GM23338 (cell line): Measurements from ENCODE around the gene GOSR1. TPM values are rescaled to one million over a fixed set of nuclear protein-coding genes. Genes with fewer than 3 reads are reported as not detected.

Experiments
- ATAC-seq: fragments of 200-7000 bp; cut with Tn5 transposase; 3 replicates; pipeline ENCODE4 v1.9.1; 2020
- DNase-seq: peaks from one replicate; pipeline ENCODE4 v3.0.0-alpha.2; 2015; ENCODE audit warnings: low spot score
- H2AFZ ChIP-seq: fragments of 200-600 bp; sonication (generic); 2 replicates; pipeline ENCODE4 v1.8.0; 2016; ENCODE audit warnings: antibody characterized with exemption, mild to moderate bottlenecking, moderate library complexity
- H3F3A ChIP-seq: fragments of 200-600 bp; sonication (generic); replicated peaks from 2 replicates; pipeline ENCODE4 v1.8.0; 2017; ENCODE audit warnings: antibody characterized with exemption, mixed run types, low read depth
- H3K27ac ChIP-seq: fragments of 200-600 bp; sonication (generic); 2 replicates; pipeline ENCODE4 v1.6.1; 2016; ENCODE audit warnings: low read depth
- H3K27me3 ChIP-seq: fragments of 200-600 bp; sonication (generic); 2 replicates; pipeline ENCODE4 v1.8.0; 2016; ENCODE audit warnings: mild to moderate bottlenecking, mixed run types, moderate library complexity; ENCODE audit not compliant: insufficient read depth
- H3K36me3 ChIP-seq: fragments of 200-600 bp; sonication (generic); 2 replicates; pipeline ENCODE4 v1.8.0; 2016; ENCODE audit warnings: mild to moderate bottlenecking; ENCODE audit not compliant: insufficient read depth
- H3K4me1 ChIP-seq: fragments of 200-600 bp; sonication (generic); 2 replicates; pipeline ENCODE4 v1.8.0; 2016; ENCODE audit warnings: mild to moderate bottlenecking, moderate library complexity; ENCODE audit not compliant: insufficient read depth
- H3K4me2 ChIP-seq: fragments of 200-600 bp; sonication (generic); 2 replicates; pipeline ENCODE4 v1.7.1; 2017; ENCODE audit warnings: mixed run types
- H3K4me3 ChIP-seq: fragments of 200-600 bp; sonication (generic); 2 replicates; pipeline ENCODE4 v1.6.1; 2016; ENCODE audit warnings: mixed run types
- H3K79me2 ChIP-seq: fragments of 200-600 bp; sonication (generic); replicated peaks from 2 replicates; pipeline ENCODE4 v1.8.0; 2017; ENCODE audit warnings: mild to moderate bottlenecking; ENCODE audit not compliant: insufficient read depth
- H3K9me2 ChIP-seq: fragments of 200-600 bp; sonication (generic); 2 replicates; pipeline ENCODE4 v1.8.0; 2017; ENCODE audit not compliant: insufficient read depth
- H4K20me1 ChIP-seq: fragments of 200-600 bp; sonication (generic); replicated peaks from 2 replicates; pipeline ENCODE4 v1.8.0; 2017; ENCODE audit warnings: mild to moderate bottlenecking; ENCODE audit not compliant: insufficient read depth
- H3K27ac Mint-ChIP-seq: 2 replicates; pipeline ENCODE4 v1.8.0; 2020; ENCODE audit warnings: inconsistent platforms, mild to moderate bottlenecking, moderate library complexity, mixed read lengths
- H3K27me3 Mint-ChIP-seq: 3 replicates; pipeline ENCODE4 v1.8.0; 2022; ENCODE audit warnings: low read depth, mild to moderate bottlenecking, moderate library complexity, mixed read lengths, inconsistent platforms; ENCODE audit not compliant: insufficient read depth, poor library complexity
- H3K36me3 Mint-ChIP-seq: 3 replicates; pipeline ENCODE4 v1.8.0; 2021; ENCODE audit warnings: low read depth, mild to moderate bottlenecking, inconsistent platforms, moderate library complexity, mixed read lengths
- H3K4me1 Mint-ChIP-seq: 3 replicates; pipeline ENCODE4 v1.8.0; 2020; ENCODE audit warnings: mild to moderate bottlenecking, inconsistent platforms, mixed read lengths
- H3K4me3 Mint-ChIP-seq: 3 replicates; pipeline ENCODE4 v1.8.0; 2021; ENCODE audit warnings: moderate library complexity, mild to moderate bottlenecking, inconsistent platforms, mixed read lengths
- H3K9me3 Mint-ChIP-seq: 3 replicates; pipeline ENCODE4 v1.8.0; 2020; ENCODE audit warnings: moderate library complexity, mild to moderate bottlenecking, inconsistent platforms, mixed read lengths
- CREB1 ChIP-seq: fragments of 250-450 bp; sonication (Bioruptor Pico); IDR thresholded peaks from 2 replicates; pipeline ENCODE4 v1.5.0; 2020; ENCODE audit warnings: low read depth, mild to moderate bottlenecking, moderate library complexity
- CTCF ChIP-seq, 2 experiments: fragments of 200-600 bp in 1 of 2; sonication (generic) in 1 of 2; conservative IDR thresholded peaks; 2 replicates each; pipeline versions ENCODE4 v1.5.1 to v1.6.1; 2016 to 2017; ENCODE audit warnings: antibody characterized with exemption in 2 of 2, low read depth in 2 of 2, mild to moderate bottlenecking in 2 of 2, moderate library complexity in 1 of 2
- ETS1 ChIP-seq: IDR thresholded peaks from 2 replicates; pipeline ENCODE4 v1.6.1; 2016; ENCODE audit warnings: antibody characterized with exemption
- EZH2 ChIP-seq: fragments of 200-600 bp; sonication (generic); IDR thresholded peaks from one replicate; pipeline ENCODE4 v1.8.0; 2017; ENCODE audit warnings: antibody characterized with exemption, mild to moderate bottlenecking, low read depth; ENCODE audit not compliant: unreplicated experiment
- EZH2phosphoT487 ChIP-seq: fragments of 200-600 bp; sonication (generic); IDR thresholded peaks from one replicate; pipeline ENCODE4 v1.8.1; 2018; ENCODE audit warnings: antibody characterized with exemption; ENCODE audit not compliant: unreplicated experiment
- JUNB ChIP-seq: IDR thresholded peaks from one replicate; pipeline ENCODE4 v1.6.1; 2016; ENCODE audit warnings: antibody characterized with exemption; ENCODE audit not compliant: unreplicated experiment
- NANOG ChIP-seq: IDR thresholded peaks from 2 replicates; pipeline ENCODE4 v1.6.1; 2016; ENCODE audit warnings: antibody characterized with exemption, borderline replicate concordance
- POLR2AphosphoS5 ChIP-seq: IDR thresholded peaks from 2 replicates; pipeline ENCODE4 v1.6.1; 2016; ENCODE audit warnings: antibody characterized with exemption, low read depth
- REST ChIP-seq: IDR thresholded peaks from one replicate; pipeline ENCODE4 v1.6.1; 2018; ENCODE audit warnings: antibody characterized with exemption; ENCODE audit not compliant: unreplicated experiment
- STAT1 ChIP-seq: IDR thresholded peaks from one replicate; pipeline ENCODE4 v1.6.1; 2016; ENCODE audit warnings: antibody characterized with exemption; ENCODE audit not compliant: unreplicated experiment
- ZNF114 ChIP-seq: fragments of 250-450 bp; sonication (Bioruptor Pico); IDR thresholded peaks from 2 replicates; pipeline ENCODE4 v1.5.0; 2020; ENCODE audit warnings: mild to moderate bottlenecking, moderate library complexity
- ZNF331 ChIP-seq: fragments of 250-450 bp; sonication (Bioruptor Pico); IDR thresholded peaks from 2 replicates; pipeline ENCODE4 v1.5.0; 2020; ENCODE audit warnings: low read depth, mild to moderate bottlenecking, moderate library complexity
- ZNF462 ChIP-seq: fragments of 250-450 bp; sonication (Bioruptor Pico); IDR thresholded peaks from 2 replicates; pipeline ENCODE4 v1.5.0; 2020; ENCODE audit warnings: mild to moderate bottlenecking, moderate library complexity
- polyA plus RNA-seq: library from polyadenylated mRNA; unstranded; fragments of >200 nt; fragmentation: Nextera tagmentation; extraction: Ambion mirVana; gene quantifications from 2 replicates; pipeline ENCODE4 v1.2.1, GENCODE V29; 2016
- total RNA-seq: library from RNA; depleted of rRNA; stranded (reverse); fragments of >200 nt; shearing (Covaris generic); gene quantifications from 2 replicates; pipeline ENCODE4 v1.2.3, GENCODE V29; 2014

The GOSR1 gene
- total and polyA plus RNA-seq, 2 experiments from 2014 or later = 33.4 to 74.1 TPM

- H3K9me3 Mint-ChIP-seq = no peaks in the 10 kb centered on the region
- Histone ChIP-seq H3K9me2 (no peaks in the 10 kb centered on the region), H2AFZ (no peak overlapping the region), H3K4me1 (peaks cover 7% of the 10 kb centered on the region), H3K79me2 (no peaks in the 10 kb centered on the region; the same call in 1 of the 2 replicates), H3F3A (no peaks in the 10 kb centered on the region), H3K36me3 (peaks cover 6% of the 10 kb centered on the region; the same call in 1 of the 2 replicates), H3K4me2 (no peak overlapping the region), H3K27ac (peak overlapping the region; percentile 53; the same call in 1 of the 2 replicates), H4K20me1 (no peaks in the 10 kb centered on the region), H3K4me3 (no peak overlapping the region), H3K27me3 (no peaks in the 10 kb centered on the region)
- no peak for TF ChIP-seq CREB1 (CRISPR knock-in tag)
- TF ChIP-seq CTCF (conservative IDR thresholded peaks at IDR 0.05; ENCODE audit: low read depth in 2 of 2) = no peak
- TF ChIP-seq REST = no peak
- no peak for TF ChIP-seq ZNF114 (CRISPR knock-in tag)
- no peak for TF ChIP-seq JUNB
- no peak for TF ChIP-seq EZH2
- TF ChIP-seq STAT1 = no peak
- TF ChIP-seq EZH2phosphoT487 = no peak
- TF ChIP-seq NANOG = no peak
- no peak for TF ChIP-seq POLR2AphosphoS5
- TF ChIP-seq ZNF462 = no peak
- TF ChIP-seq ZNF331 (CRISPR knock-in tag) = no peak
- no peak for TF ChIP-seq ETS1
- no peaks in the 10 kb centered on the region for H3K27me3 Mint-ChIP-seq
- no peak overlapping the region for H3K4me3 Mint-ChIP-seq
- peaks cover 8% of the 10 kb centered on the region; the same call in 2 of the 3 replicates for H3K4me1 Mint-ChIP-seq
- DNase-seq = peak; percentile 42
- H3K27ac Mint-ChIP-seq = 0 out of 2 replicates have a peak overlapping the region, but pooled peaks have one; percentile 53
- no peak for ATAC-seq
- H3K36me3 Mint-ChIP-seq = peaks cover 42% of the 10 kb centered on the region; the same call in 2 of the 3 replicates
Measured at GRCh38 chr17:30506481-30506880, 29.3 kb downstream of the GOSR1 start.
